PC-9 (cell line): Measurements from ENCODE around the gene FURIN.

Experiments used
- EZH2 ChIP-seq: fragments of 200-600 bp; sonication (generic); IDR thresholded peaks from 2 replicates; pipeline ENCODE4 v1.8.0; 2017; ENCODE audit warnings: antibody characterized with exemption, low read depth
- TF ChIP-seq, protein P1 (sequence below): fragments of 200-600 bp; sonication (generic); conservative IDR thresholded peaks from 2 replicates; pipeline ENCODE4 v1.6.1; 2017; ENCODE audit warnings: mixed run types, antibody characterized with exemption, mild to moderate bottlenecking, moderate library complexity

DNA sequence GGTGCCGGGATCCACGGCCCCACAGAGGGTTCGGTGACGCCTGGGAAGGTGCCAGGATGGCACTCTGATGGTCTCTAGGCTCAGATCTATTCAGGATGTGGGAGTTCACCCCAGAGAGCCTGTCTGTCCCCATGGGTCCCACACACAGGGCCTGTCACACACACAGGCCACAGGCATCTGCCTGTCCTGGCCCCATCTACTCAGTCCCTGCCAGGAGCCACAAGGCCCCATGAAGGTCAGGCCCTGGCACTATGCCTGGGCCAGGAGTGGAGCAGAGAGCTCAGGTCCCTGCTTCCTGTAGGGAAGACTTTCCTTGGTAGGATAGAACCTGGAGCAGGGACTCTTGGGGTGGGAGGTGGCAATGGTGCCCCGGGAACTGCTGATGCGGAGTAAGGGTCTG lies 49.0 kb upstream of the FURIN start:
- TF ChIP-seq, protein P1, sequence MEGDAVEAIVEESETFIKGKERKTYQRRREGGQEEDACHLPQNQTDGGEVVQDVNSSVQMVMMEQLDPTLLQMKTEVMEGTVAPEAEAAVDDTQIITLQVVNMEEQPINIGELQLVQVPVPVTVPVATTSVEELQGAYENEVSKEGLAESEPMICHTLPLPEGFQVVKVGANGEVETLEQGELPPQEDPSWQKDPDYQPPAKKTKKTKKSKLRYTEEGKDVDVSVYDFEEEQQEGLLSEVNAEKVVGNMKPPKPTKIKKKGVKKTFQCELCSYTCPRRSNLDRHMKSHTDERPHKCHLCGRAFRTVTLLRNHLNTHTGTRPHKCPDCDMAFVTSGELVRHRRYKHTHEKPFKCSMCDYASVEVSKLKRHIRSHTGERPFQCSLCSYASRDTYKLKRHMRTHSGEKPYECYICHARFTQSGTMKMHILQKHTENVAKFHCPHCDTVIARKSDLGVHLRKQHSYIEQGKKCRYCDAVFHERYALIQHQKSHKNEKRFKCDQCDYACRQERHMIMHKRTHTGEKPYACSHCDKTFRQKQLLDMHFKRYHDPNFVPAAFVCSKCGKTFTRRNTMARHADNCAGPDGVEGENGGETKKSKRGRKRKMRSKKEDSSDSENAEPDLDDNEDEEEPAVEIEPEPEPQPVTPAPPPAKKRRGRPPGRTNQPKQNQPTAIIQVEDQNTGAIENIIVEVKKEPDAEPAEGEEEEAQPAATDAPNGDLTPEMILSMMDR = no peak
- no peak for TF ChIP-seq EZH2
